HG03097 (cell line): ENCODE results near the gene WDR20.
"Not testable (repeated sequence)": the region's sequence is repeated elsewhere in the genome, so short reads cannot be mapped to it uniquely, and the experiment has no call there.

ENCODE experiments used
- ATAC-seq: cut with Tn5 transposase; IDR thresholded peaks from one replicate; pipeline ENCODE4 v1.9.1; 2021; ENCODE audit not compliant: unreplicated experiment, low FRiP score

WDR20 gene

DNA sequence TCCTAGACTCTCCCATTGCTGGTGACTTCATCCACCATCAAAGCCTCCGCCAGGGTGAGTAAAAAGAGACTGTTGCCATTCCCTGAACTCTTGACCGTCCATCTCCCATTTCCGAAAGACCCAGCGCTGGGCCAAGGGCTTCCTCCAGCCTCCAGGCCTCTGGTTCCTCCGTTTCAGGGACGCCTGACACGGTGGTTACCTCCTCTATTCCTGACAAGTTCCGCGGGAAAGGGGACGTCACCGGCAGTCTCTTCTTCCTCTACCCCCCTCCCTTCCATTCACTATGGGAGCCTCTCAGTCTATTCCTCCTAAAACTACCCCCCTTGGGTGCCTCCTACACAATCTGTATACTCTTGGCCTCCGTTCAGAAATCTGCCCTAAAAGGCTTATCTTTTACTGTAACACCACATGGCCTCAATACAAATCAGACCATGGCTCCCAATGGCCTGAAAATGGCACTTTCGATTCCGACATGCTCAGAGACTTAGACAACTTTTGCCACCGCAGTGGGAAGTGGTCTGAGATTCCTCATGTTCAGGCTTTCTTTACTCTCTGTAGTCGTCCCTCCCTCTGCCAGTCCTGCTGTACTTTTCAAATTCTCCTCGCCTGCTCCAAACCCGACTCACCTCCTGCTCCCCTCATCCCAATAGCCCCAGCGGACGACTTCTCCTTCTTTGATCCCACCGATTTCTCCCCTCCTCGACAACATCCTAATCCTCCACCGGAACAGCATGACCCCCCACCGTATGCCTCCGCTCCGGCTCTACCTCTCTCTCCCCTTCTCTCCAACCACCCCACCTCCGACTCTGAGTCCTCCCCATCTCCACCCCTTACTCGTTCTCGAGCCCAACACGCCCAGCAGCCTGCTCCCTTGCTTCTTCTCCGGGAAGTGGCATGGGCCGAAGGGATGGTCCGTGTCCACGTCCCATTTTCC, 94.9 kb downstream of the WDR20 start:
- ATAC-seq = no peak

DNA sequence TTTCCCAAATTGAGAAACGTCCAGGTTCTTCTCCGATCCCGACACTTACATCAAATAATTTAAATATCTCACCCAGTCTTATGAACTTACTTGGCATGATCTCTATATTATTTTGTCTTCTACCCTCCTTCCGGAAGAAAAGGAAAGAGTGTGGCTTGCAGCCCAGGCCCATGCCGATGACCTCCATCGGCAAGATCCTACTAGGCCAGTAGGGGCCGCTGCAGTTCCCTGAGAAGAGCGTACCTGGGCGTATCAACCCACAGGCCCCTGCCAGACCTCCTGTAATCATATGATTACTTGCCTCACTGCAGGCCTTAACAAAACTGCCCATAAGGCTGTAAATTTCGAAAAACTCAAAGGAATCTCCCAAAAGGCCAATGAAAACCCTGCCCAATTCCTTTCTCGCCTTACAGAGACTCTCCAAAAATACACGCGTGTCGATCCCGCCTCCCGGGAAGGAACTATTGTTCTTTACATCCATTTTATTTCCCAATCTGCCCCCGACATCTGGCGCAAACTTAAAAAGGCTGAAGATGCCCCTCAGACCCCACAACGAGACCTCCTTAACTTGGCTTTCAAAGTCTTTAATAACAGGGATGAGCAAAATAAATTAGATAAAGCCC, 95.7 kb downstream of the WDR20 start:
- ATAC-seq = no peak

DNA sequence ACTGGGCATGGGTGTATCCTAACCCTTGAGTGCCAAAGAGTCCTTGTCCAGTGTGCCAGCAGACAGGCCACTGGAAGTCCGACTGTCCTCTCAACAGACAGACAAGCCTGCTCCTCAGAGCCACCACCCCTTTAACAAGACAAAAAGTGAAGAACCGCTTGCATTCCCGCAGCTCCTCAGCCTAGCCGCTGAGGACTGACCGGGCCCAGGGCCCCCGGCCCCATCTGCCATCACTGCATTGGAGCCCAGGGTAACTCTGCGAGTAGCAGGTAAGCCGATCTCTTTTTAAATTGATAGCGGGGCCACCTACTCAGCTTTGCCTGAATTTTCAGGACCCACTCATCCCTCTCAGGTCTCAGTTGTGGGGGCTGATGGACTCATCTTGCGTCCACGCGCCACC, 96.3 kb downstream of the WDR20 start:
- no peak for ATAC-seq

DNA sequence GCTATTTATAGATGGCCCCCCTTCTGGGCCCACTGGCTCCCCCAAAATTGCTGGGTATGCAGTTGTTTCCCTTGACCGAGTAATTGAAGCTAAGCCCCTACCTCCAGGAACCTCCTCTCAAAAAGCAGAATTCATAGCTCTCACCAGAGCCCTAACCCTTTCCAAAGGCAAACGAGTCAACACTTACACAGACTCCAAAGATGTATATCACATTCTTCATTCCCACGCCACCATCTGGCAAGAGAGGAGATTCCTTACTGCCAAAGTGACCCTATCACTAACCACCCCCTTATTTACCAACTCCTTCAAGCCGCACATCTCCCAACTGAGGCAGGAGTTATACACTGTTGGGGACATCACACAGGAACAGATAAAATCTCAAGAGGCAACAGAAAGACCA, 98.4 kb downstream of the WDR20 start:
- no peak for ATAC-seq

DNA sequence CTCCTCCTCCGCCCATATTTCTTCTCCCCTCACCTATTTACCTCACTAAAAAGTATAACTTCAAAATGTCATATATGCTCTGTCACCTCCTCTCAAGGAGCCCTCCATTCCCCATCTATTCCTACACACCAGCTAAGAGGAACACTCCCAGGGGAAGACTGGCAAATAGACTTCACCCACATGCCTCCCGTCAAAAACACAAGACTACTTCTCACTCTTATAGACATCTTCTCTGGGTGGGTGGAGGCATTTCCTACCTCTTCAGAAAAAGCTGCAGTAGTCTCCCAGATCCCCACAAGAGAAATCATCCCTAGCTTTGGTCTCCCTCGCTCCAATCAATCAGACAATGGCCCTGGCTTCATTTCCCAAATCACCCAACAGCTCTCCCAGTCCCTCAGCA, 99.1 kb downstream of the WDR20 start:
- ATAC-seq = no peak

DNA sequence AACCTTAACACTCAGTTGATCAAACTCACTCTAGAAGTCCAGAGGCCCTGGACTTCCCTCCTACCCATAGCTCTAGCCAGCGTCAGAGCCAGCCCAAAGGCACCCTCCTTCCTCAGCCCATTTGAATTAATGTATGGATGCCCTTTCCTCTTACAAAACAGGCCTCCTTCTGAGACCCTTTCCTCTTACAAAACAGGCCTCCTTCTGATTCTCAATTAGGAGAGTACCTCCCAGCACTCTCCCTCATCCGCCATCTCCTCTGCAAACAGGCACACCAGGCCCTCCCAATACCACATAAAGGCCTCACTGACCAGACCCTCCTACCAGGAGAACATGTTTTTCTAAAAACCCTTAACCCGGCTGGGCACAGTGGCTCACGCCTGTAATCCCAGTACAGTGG, 99.5 kb downstream of the WDR20 start:
- ATAC-seq = no peak

DNA sequence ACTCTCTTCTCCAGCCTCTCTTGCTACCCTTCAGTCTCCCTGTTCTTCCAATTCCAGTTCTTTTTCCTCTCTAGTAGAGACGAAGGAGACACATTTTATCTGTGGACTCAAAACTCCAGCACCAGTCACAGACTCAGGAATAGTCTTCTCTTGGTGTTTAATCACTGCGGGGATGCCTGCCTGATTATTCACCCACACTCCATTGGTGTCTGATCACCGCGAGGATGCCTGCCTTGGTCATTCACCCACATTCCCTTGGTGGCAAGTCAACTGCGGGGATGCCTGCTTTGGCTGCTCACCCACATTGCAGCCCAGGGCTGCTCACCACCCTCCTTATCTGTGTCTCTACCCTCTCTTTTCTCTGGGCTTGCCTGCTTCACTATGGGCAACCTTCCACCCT, 100.8 kb downstream of the WDR20 start:
- not testable (repeated sequence) for ATAC-seq

DNA sequence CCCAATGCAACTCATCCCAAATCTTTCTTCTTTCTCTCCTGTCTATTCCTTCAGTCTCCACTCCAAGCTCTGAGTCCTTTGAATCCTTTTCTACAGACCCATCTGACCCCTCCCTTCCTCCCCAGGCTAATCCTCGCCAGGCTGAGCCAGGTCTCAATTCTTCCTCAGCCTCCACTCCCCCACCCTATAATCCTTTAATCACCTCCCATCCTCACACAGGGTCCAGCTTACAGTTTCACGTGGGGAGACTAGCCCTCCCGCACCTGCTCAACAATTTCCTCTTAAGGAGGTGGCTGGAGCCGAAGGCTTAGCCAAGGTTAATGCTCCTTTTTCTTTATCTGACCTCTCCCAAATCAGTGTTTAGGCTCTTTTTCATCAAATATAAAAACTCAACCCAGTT, 101.5 kb downstream of the WDR20 start:
- ATAC-seq = no peak

DNA sequence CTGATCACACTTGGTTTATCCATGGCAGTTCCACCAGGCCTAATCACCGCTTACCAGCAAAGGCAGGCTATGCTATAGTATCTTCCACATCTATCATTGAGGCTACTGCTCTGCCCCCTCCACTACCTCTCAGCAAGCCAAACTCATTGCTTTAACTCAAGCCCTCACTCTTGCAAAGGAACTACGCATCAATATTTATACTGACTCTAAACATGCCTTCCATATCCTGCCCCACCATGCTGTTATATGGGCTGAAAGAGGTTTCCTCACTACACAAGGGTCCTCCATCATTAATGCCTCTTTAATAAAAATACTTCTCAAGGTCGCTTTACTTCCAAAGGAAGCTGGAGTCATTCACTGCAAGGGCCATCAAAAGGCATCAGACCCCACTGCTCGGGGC, 104.1 kb downstream of the WDR20 start:
- not testable (repeated sequence) for ATAC-seq

DNA sequence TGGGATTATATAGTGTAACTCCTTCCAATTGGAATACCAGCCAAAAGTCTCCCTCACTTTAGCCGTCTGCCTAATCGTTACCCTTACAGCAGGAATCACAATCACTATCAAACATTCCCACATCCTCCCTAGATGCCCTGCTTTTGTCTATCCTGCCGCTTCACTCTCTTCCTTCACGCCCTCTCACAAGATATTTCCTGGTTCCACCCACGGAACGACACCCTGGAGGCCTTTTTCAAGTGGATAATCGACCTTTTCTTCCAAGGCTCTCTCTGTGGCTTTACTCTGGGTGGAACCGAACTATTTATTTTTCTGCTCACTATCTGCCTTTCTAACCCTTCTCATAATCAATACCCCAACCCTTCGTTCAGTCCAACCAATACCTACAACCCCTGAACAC, 106.4 kb downstream of the WDR20 start:
- ATAC-seq = no peak

DNA sequence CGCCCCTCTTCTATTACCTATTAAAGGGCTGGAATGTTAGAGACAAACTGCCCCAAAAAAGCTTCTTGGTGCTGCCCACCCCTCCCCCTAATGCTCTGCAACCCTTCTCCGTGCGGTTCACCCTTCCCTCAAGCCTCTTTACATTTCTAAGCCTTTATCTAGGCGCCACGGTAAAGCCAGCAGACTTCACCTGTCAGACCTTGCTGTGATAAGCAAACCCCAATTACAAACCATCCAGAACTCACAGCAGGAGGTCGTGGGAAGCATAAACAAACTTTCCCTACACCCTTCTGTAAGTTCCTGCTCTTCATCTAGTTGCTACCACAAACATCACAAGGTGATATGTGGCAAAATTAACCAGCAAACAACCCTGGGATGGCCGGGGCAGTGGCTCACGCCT, 108.4 kb downstream of the WDR20 start:
- no peak for ATAC-seq

DNA sequence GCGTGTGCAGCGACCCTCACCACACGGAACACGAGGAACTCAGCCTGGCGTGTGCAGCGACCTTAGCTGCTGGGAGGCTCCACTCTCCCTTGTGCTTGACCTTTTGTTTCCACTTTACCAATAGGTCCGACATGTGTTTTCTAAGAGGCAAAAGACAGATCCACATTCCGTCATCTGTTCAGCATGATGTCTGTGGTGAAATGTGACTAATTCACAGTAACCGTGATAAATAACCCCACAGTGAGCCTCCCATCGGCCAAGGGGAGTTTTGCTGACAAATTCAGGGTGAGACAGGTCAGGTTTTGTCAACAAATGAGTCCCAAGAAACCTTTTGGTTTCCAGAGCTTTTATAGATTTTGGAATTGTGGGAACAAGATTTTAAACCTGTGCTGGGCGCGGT, 109.3 kb downstream of the WDR20 start:
- no peak for ATAC-seq

DNA sequence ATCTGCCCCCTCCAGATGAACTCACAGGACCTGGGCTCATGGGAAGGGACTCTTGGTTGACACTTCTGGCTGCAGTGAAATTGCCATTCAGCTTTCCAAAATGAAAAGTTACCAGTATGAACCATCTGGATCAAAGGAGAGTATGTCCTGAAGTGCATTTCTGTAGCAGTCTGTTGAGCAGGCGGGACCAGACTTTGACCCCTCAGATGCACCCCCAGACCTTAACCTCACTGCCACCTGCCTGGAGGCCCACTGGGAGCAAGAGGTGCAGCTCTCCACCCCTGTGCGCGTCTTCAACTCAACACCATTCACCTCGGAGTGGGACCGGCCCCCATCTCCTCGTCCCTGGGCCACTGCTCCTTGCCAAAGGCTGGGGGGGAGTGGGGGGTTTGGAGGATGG, 110.3 kb downstream of the WDR20 start:
- no peak for ATAC-seq

DNA sequence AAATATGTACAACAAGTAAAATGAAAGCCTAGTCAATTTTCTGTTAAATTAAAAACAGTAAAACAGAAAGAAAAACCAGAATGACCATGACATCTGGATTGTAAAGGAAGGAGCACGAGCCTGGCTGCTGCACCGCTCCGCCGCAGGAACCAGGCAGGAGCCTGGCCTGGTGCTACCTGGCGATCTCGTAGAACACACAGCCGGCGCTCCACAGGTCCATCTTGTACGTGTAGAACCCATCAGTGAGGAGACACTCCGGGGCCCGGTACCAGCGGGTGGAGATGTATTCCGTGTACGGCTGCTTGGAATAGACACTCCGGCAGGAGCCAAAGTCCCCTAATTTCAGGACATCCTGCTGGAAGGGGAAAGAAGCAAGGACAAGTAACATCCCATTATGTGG, 110.9 kb downstream of the WDR20 start:
- ATAC-seq = no peak

DNA sequence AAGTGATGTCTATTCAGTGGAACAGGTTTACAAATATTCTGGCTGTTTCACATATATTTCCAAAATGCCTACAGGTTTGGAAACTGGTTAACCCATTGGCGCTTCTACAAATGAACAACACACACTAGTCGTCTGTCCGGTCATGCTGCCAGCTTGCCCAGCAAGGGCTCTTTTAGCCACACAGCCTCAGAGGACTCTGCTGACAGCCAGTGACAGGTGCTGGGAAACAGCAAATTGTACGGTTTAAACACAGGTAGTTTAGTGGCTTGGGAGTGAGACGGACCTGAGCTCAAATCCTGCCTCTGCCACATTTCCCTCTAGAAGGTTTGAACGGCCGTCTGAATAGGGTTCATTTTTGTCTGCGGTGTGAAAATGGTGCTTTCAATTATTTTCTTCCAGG, 111.5 kb downstream of the WDR20 start:
- no peak for ATAC-seq

DNA sequence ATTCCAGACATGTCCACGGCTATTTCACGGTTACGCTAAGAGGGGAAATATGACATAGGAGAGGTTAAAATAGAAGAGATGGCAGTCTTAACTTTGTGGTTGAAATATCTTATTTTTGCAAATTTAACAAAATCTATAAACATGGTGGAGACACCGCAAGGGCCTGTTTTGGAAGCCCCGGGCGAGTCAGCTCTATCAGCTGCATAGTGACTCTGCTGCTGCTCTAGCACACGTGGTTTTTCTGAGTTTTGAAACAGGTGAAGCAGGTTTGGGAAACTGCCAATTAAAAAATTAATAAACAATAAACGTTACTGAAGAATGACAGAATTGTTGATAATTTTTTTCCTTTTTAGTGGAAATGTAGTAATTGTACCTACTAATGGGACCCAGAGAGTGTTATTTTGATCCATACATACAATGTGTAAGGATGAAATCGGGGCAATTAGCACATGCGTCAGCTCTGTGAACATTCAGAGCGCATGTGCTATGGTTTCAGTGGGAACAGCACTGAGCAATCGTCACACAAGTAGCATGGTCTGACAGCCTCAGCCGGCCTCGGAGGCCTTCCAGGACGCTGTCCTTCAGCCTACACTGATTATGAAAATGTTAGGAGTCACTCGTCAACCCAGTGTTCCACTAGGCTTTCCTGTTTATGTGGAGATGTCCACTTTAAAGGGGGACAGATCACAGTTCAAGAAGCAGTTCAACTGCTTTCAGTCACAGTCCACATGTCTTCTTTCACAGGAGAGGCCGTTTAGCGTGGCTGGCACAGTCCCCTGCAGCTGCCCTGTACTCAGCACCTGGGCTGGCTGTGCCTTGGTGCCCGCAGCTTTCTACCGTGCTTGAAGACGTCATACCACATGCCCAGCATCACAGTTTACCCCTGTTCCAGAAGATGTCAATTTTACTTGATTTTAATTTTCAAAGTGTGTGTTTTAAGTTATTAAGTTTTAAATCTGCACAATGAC, 113.4 kb downstream of the WDR20 start:
- ATAC-seq = no peak

DNA sequence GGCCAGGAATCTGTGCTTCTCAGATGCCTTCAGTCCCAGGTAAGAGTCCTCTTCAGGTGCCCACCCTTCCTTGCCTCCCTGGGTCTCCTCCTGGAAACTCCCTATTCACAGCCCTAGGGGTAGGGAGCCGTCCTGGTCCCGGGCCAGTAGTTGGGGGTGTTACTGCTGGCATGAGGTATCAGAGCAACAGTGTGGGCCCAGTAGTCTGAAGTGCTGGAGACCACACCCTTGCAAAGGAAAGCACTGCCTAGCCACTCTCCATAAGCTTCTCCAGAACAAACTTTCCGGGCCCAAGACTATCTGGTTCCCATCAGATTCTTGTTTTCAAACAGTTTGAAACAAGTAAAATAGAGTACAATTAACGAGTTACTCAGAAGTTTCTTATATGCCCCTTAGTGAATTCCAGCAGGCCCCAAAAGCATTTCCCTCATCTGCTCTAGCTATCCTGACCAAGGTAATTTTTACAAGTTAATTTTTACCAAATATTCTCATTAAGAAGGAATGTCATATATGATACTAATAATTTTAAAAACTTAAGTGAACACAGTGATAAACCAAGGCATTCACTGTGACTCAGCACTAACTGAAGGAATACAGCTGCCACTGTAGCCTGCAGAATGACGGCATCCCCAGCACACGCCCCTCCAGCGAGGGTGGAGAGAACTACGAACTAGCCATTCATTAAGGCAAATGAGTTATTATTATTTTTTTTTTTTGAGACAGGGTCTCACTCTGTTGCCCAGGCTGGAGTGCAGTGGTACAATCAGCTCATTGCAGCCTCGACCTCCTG, 115.9 kb downstream of the WDR20 start:
- ATAC-seq = no peak

DNA sequence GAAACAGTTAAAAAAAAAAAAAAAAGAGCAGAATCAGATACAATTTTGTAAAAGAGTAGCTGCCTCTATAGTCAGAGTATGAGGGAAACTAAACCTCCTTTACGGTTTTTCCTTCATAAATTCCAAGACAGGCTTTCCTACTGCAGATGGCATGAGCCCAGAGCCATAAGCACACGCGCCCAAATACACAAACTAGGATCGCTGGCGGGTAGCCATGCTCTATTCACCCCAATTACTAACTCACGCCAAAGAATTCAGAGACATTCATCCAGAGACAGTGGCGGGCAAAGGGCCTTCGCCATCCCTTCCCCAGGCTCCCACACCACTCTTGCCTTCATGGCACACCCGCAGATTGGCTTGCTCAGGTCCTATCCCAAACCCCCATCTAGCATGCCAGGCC, 117.0 kb downstream of the WDR20 start:
- ATAC-seq = no peak

DNA sequence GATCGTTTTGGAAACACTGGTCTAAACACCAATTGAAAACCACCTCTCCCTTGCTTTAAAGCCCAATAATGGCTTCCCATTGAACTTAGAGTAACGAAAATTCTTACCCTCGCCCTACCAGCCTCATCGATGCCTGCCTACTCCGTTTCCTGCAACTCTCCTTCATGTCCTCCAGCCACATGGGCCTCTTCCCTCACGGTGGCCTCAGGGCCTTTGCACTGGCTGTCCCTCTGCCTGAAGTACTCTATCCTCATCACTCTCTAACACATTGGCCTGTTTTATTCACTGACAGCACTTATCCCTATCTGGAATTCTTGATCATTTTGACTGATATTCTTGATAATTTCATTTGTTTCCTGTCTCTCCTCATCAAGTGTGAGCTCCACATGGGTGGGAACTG, 118.4 kb downstream of the WDR20 start:
- ATAC-seq = no peak
